Lower leg skin (tissue), 4 donors: Measurements from ENCODE around the gene CWC27. TPM values are rescaled to one million over a fixed set of nuclear protein-coding genes. Genes with fewer than 3 reads are reported as not detected.
"Not testable (repeated sequence)": the region's sequence is repeated elsewhere in the genome, so short reads cannot be mapped to it uniquely, and the experiment has no call there.

Source experiments
- DNase-seq, 2 donors: peaks; one replicate each; pipeline ENCODE4 v3.0.0-alpha.2; 2019; ENCODE audit warnings: low spot score in 2 of 2
- H3K4me3 ChIP-seq: fragments of 200-600 bp; sonication (generic); 2 replicates; pipeline ENCODE4 v1.5.1; 2017; ENCODE audit warnings: mild to moderate bottlenecking, low read depth; ENCODE audit not compliant: poor library complexity, severe bottlenecking
- CTCF ChIP-seq, 3 donors: fragments of 450-650 bp; IDR thresholded peaks; one replicate each; pipeline ENCODE4 v1.5.1; 2016; ENCODE audit warnings: antibody characterized with exemption in 3 of 3, mild to moderate bottlenecking in 3 of 3, moderate library complexity in 2 of 3
- POLR2A ChIP-seq, 2 donors: fragments of 450-650 bp; IDR thresholded peaks; one replicate each; pipeline ENCODE4 v1.6.1; 2016 to 2017; ENCODE audit warnings: antibody characterized with exemption in 2 of 2, mild to moderate bottlenecking in 1 of 2, moderate library complexity in 1 of 2
- WGBS, 2 donors: methylation state at CpG; one replicate each; pipeline ENCODE4 v1.1.5; 2018; 5-methylcytosine and 5-hydroxymethylcytosine counted together
- intact Hi-C: fragments of 100-400 bp; cut with DNase I; formaldehyde crosslinking; loops from one replicate; pipeline ENCODE4 v1.15.0; 2023; ENCODE audit warnings: low total_unique reads
- total RNA-seq, 4 donors: library from RNA; depleted of rRNA; stranded (reverse); fragments of >200 nt; gene quantifications; one replicate each; pipeline ENCODE4 v1.1.0, GENCODE V29; 2016

The CWC27 gene
- total RNA-seq, 4 donors from 2014 or later: 10.3 to 17.8 (median 13.7) TPM

- H3K4me3 ChIP-seq: no peak overlapping the region
- no peak for DNase-seq
- WGBS, 2 donors: 78 to 79% methylated on average over 2 of the region's 2 CpGs
- TF ChIP-seq POLR2A (IDR thresholded peaks at IDR 0.05) (no peak), CTCF (IDR thresholded peaks at IDR 0.05) (no peak)
- intact Hi-C loops: loop anchor here (10.0 kb wide), 1 partner anchor 678 kb away; the partner anchor contains the start of gene ADAMTS6
Measured at GRCh38 chr5:64806537-64806936, 37.8 kb downstream of the CWC27 start.

GRCh38 chr5:64807520-64807919, 38.8 kb downstream of the CWC27 start:
- no peak for DNase-seq
- no peak overlapping the region for H3K4me3 ChIP-seq
- TF ChIP-seq CTCF (IDR thresholded peaks at IDR 0.05) (no peak), POLR2A (IDR thresholded peaks at IDR 0.05) (no peak)
- intact Hi-C loops: loop anchor here (10.0 kb wide), 1 partner anchor 677 kb away; the partner anchor contains the start of gene ADAMTS6
- 89 to 94% methylated on average over 5 of the region's 5 CpGs for WGBS, 2 donors

GRCh38 chr5:64811050-64811640, 42.4 kb downstream of the CWC27 start:
- no peak for TF ChIP-seq CTCF (IDR thresholded peaks at IDR 0.05)
- TF ChIP-seq POLR2A (IDR thresholded peaks at IDR 0.05): no peak
- H3K4me3 ChIP-seq: no peak overlapping the region
- DNase-seq: no peak
- intact Hi-C loops: no loop called here
- WGBS, 2 donors: 92 to 93% methylated on average over 1 of the region's 1 CpG

- TF ChIP-seq POLR2A (IDR thresholded peaks at IDR 0.05) (no peak), CTCF (IDR thresholded peaks at IDR 0.05) (no peak)
- intact Hi-C loops: no loop called here
- WGBS, 2 donors: 83 to 91% methylated on average over 2 of the region's 2 CpGs
- no peak overlapping the region for H3K4me3 ChIP-seq
- no peak for DNase-seq
Measured at GRCh38 chr5:64814073-64814472, 45.3 kb downstream of the CWC27 start.

- intact Hi-C loops: no loop called here
- DNase-seq: no peak
- TF ChIP-seq POLR2A (IDR thresholded peaks at IDR 0.05): no peak
- no peak for TF ChIP-seq CTCF (IDR thresholded peaks at IDR 0.05)
- no peak overlapping the region for H3K4me3 ChIP-seq
- WGBS, 2 donors: 75 to 77% methylated on average over 3 of the region's 3 CpGs
Measured at GRCh38 chr5:64818245-64818644, 49.5 kb downstream of the CWC27 start.

- WGBS, 2 donors: 88 to 93% methylated on average over 4 of the region's 4 CpGs
- intact Hi-C loops, DNase-seq, H3K4me3 ChIP-seq: not testable (repeated sequence)
Measured at GRCh38 chr5:64819345-64819744, 50.6 kb downstream of the CWC27 start.
